Pancreas (tissue), 10 donors: ENCODE measurements around the gene ZNF787. TPM values are rescaled to one million over a fixed set of nuclear protein-coding genes. Genes with fewer than 3 reads are reported as not detected.

Source experiments
- ATAC-seq, 4 donors: fragments of 200-7000 bp; cut with Tn5 transposase; one replicate each; pipeline versions ENCODE4 v1.8.0 to v1.9.1; 2020; ENCODE audit warnings: mild to moderate bottlenecking in 4 of 4, moderate library complexity in 4 of 4
- DNase-seq, 6 donors: peaks; one replicate each; pipeline ENCODE4 v3.0.0-alpha.2; 2020
- FAIRE-seq: peaks from 2 replicates; lab custom pipeline; 2012; peaks lifted over from hg19 to GRCh38; lab: Jason Lieb, UNC
- H3K27ac ChIP-seq, 4 donors: fragments of 200-600 bp; sonication (generic); 1 replicate in 3 of 4; 2 replicates in 1 of 4; pipeline versions ENCODE4 v1.5.0 to v1.8.0; 2020
- H3K27me3 ChIP-seq, 4 donors: fragments of 200-600 bp; one replicate each; pipeline ENCODE4 v1.8.0; 2021
- H3K36me3 ChIP-seq, 3 donors: fragments of 200-600 bp; sonication (generic) in 1 of 3; one replicate each; pipeline versions ENCODE4 v1.5.0 to v1.8.0; 2020 to 2021
- H3K4me1 ChIP-seq, 3 donors: fragments of 200-600 bp; one replicate each; pipeline ENCODE4 v1.8.0; 2021
- H3K4me3 ChIP-seq, 4 donors: fragments of 200-600 bp; sonication (generic) in 2 of 4; one replicate each; pipeline versions ENCODE4 v1.5.0 to v1.8.0; 2020 to 2021
- H3K9me3 ChIP-seq, 4 donors: fragments of 200-600 bp; one replicate each; pipeline ENCODE4 v1.8.0; 2021
- WGBS, 2 donors: extraction: QIAGEN DNeasy Blood & Tissue Kit; methylation state at CpG; one replicate each; pipeline ENCODE4 v1.1.7; 2013; 5-methylcytosine and 5-hydroxymethylcytosine counted together
- intact Hi-C, 3 donors: fragments of 100-400 bp; cut with DNase I; formaldehyde crosslinking; loops; one replicate each; pipeline versions ENCODE4 v1.11.1 to v1.14.2; 2022
- polyA plus RNA-seq, 2 donors: library from polyadenylated mRNA; stranded (reverse); fragments of 200-250 nt; gene quantifications; one replicate each; pipeline ENCODE4 v1.2.3, GENCODE V29; 2013
- total RNA-seq, 6 donors: library from RNA; stranded (reverse); fragmentation: NEBNext Ultra II Directional in 4 of 6; extraction: Animal tissue kit (Norgen Biotek cat#: 25700) in 4 of 6; gene quantifications; one replicate each; pipeline versions ENCODE4 v1.2.1 to v1.2.4, GENCODE V29; 2021 to 2023
- TF ChIP-seq, protein P1 (sequence below), 4 donors: fragments of 200-600 bp; sonication (generic) in 3 of 4; IDR thresholded peaks; one replicate each; pipeline versions ENCODE4 v1.5.0 to v1.8.0; 2021; ENCODE audit warnings: antibody characterized with exemption in 4 of 4
- donor health status: healthy with polysubstance abuse.
- donor health status: DM: no; HTN: no; CAD: no; lungs with moderate emphysema.
- donor health status: DM: no; HTN: no; CAD: no.
- donor health status: control.
- donor health status: control.
- donor health status: Bipolar disorder and iron deficiency.
- donor health status: DM: yes; HTN: yes; CAD: no.
- donor health status: DM: no; HTN: no; CAD: no.
- donor health status: DM: no; HTN: no; CAD: no.
- donor health status: DM: yes; HTN: yes; CAD: no.

ZNF787 gene
- total and polyA plus RNA-seq, 8 donors: 13.6 to 41.9 (median 25.6) TPM

DNA sequence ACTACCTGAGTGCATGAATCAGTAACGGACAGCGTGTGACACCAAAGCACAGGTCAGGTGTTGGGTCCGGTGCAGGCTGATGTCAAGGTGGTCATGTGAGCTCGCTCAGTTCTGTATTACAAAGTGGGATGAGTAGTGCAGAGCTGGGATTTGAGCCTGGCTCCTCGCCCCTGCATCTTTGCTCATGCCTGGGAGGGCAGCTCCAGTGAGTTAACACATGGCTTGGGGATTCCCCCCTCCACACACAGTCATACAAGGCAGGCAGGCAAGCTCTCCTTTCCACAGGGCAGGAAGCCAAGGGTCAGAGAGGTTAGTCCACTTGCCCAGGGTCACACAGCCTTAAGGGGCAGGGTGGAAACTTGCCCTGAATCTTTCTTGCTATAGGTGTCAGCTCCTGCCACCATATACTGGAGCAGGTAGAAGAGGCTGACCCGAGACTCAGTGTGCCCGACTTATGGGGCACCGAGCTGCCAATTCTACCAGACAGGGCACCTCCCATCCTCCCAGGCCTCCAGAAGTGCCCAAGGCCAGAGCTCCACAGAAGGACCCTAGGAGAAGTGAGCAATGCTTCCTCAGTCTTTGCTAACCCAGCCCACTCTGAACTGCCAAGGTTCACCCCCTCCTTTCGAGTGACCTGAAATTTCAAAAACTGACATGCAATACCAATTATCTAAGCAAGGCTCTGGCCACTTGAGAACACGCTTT lies 35.4 kb downstream of the ZNF787 start:
- H3K4me3 ChIP-seq: no peak overlapping the region
- peaks cover 0 to 7% (median 0%) of the 10 kb centered on the region in 3 donors for H3K36me3 ChIP-seq
- TF ChIP-seq, protein P1, sequence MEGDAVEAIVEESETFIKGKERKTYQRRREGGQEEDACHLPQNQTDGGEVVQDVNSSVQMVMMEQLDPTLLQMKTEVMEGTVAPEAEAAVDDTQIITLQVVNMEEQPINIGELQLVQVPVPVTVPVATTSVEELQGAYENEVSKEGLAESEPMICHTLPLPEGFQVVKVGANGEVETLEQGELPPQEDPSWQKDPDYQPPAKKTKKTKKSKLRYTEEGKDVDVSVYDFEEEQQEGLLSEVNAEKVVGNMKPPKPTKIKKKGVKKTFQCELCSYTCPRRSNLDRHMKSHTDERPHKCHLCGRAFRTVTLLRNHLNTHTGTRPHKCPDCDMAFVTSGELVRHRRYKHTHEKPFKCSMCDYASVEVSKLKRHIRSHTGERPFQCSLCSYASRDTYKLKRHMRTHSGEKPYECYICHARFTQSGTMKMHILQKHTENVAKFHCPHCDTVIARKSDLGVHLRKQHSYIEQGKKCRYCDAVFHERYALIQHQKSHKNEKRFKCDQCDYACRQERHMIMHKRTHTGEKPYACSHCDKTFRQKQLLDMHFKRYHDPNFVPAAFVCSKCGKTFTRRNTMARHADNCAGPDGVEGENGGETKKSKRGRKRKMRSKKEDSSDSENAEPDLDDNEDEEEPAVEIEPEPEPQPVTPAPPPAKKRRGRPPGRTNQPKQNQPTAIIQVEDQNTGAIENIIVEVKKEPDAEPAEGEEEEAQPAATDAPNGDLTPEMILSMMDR (IDR thresholded peaks at IDR 0.05): no peak
- ATAC-seq: no peak
- H3K27me3 ChIP-seq: no peaks in the 10 kb centered on the region
- no peaks in the 10 kb centered on the region for H3K9me3 ChIP-seq
- FAIRE-seq: no peak
- H3K27ac ChIP-seq: no peak overlapping the region
- intact Hi-C loops: no loop called here
- 92 to 93% methylated on average over 10 of the region's 10 CpGs for WGBS, 2 donors
- DNase-seq: no peak
- H3K4me1 ChIP-seq: peaks cover 0 to 6% (median 0%) of the 10 kb centered on the region in 3 donors

DNA sequence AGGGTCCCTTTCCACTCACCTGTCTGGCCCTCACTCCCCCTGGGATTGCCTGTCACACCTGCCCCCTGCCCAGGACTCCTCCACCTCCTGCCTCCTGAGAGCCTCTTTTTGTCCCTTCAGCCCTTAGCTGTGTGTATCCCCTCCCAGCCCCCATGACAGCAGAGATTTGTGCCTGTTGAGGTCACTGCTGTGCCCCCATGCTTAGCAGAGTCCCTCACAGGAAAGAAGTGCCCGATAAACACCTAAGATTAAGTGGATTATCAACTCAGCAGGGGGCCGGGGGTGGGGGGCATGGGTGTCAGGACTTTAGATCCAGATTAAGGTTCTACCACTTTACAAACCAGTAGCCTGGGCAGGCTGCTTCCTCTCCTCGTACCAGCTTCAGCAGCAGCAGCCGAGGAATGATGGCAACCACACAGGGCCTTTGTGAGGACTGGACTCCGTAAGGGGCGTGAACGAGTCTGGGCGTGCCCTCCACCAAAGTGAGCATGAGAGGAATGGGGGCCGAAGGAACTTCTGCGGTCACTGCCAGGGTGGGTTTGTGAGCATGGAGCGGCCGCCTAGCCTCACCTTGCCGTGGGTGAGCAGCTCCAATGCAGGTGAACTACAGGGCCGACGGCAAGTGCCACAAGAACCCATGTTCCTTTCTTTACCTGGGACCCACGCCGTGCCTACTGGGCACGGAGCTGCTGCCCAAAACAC lies 36.1 kb downstream of the ZNF787 start:
- WGBS, 2 donors: 80 to 81% methylated on average over 18 of the region's 18 CpGs
- FAIRE-seq: no peak
- Histone ChIP-seq H3K4me3 (no peak overlapping the region), H3K36me3 (peaks cover 0 to 7% (median 0%) of the 10 kb centered on the region in 3 donors), H3K27ac (no peak overlapping the region), H3K4me1 (peaks cover 0 to 6% (median 0%) of the 10 kb centered on the region in 3 donors), H3K27me3 (no peaks in the 10 kb centered on the region), H3K9me3 (no peaks in the 10 kb centered on the region)
- peak in 1 of 6 donors; percentile 47 for DNase-seq
- TF ChIP-seq, protein P1 (IDR thresholded peaks at IDR 0.05): no peak
- ATAC-seq: no peak
- intact Hi-C loops: no loop called here

DNA sequence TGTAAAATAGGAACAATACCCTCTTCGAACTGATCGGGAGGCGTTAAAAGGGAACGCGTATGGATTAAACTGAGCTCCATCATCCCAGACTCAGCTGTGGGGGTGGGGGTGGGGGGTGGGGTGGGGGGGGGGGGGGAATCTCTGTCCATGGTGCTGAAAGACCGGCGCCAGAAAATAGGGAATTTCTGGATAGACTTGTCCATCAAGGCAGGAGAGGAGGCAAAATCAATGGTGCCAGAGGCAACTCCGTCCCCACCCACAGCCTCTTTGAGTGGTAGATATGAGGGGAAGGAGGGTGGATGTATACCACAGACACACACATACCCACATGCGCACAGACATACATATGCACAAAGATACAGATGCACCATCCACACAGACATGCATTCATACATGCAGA lies 37.4 kb downstream of the ZNF787 start:
- H3K27ac ChIP-seq: no peak overlapping the region
- FAIRE-seq (no peak), DNase-seq (no peak), ATAC-seq (no peak)
- intact Hi-C loops: no loop called here
- peaks cover 0 to 6% (median 0%) of the 10 kb centered on the region in 3 donors for H3K4me1 ChIP-seq
- H3K27me3 ChIP-seq: no peaks in the 10 kb centered on the region
- WGBS, 2 donors: 41 to 46% methylated on average over 9 of the region's 9 CpGs
- TF ChIP-seq, protein P1 (IDR thresholded peaks at IDR 0.05): no peak
- peaks cover 0 to 4% (median 0%) of the 10 kb centered on the region in 3 donors for H3K36me3 ChIP-seq
- no peak overlapping the region for H3K4me3 ChIP-seq
- H3K9me3 ChIP-seq: no peaks in the 10 kb centered on the region

DNA sequence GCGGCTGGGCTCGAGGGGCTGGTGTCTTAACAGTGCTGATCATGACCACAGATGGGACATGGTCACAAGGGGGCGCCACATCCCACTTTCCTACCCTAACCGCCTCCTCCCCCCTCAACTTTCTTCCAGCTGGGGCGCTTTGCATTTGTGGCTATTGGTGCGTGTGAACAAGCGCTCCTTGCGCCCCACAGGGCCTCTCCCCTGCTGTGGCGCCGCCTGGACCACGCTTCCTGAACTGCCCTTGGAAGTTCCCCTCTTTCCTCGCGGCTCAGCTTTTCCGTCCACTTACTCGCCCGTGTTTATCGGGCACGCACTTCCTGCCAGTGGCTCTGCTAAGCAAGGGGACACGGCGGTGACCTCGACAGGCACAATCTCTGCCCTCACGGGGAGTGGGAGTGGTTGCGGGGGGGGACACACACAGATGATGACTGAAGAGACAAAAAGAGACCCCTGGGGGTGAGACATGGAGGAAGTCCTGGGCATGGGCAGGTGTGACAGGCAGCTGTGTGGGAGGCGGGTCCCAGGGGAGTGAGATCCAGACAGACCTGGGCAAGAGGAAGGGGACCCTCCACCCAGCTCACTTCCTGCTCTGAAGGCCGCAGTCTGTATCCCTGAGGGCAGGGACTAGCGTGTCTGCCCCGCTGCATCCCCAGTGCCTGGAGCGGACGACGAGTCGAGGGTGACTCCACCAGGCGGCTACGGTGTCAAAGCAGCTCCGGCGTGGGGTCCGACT lies 40.3 kb downstream of the ZNF787 start:
- no peak overlapping the region for H3K27ac ChIP-seq
- no peaks in the 10 kb centered on the region for H3K36me3 ChIP-seq
- no peaks in the 10 kb centered on the region for H3K9me3 ChIP-seq
- FAIRE-seq: no peak
- WGBS, 2 donors: 5% methylated on average over 36 of the region's 36 CpGs
- DNase-seq: peak; percentile 68 to 92 (median 82)
- peak; percentile 84 to 94 (median 86) for ATAC-seq
- H3K4me1 ChIP-seq: peaks cover 0 to 6% (median 0%) of the 10 kb centered on the region in 3 donors
- H3K27me3 ChIP-seq: no peaks in the 10 kb centered on the region
- intact Hi-C loops: no loop called here
- TF ChIP-seq, protein P1 (IDR thresholded peaks at IDR 0.05): peak; percentile 24 to 44 (median 31)
- H3K4me3 ChIP-seq: peak overlapping the region in 2 of 4 donors; percentile 38 to 44
